BJ (cell line): ENCODE data around the gene CST4. TPM values are rescaled to one million over a fixed set of nuclear protein-coding genes. Genes with fewer than 3 reads are reported as not detected.

Source experiments
- CTCF ChIA-PET: fragments of 350-600 bp; formaldehyde crosslinking; extraction: SDS; loops from one replicate; lab custom pipeline; 2021; ENCODE audit warnings: antibody characterized with exemption, inconsistent platforms; lab: Yijun Ruan, JAX
- POLR2A ChIA-PET: fragments of 300-600 bp; sonication (Branson Sonifier 250); formaldehyde crosslinking; extraction: SDS; loops from one replicate; lab custom pipeline; 2021; ENCODE audit warnings: antibody characterized with exemption; lab: Charles Lee
- DNase-seq: peaks from one replicate; pipeline ENCODE4 v3.0.0-alpha.2; 2011; ENCODE audit warnings: low read depth
- H3K27me3 ChIP-seq: 2 replicates; pipeline ENCODE4 v1.6.0; 2011; ENCODE audit warnings: low read length; ENCODE audit not compliant: control insufficient read depth, insufficient read depth
- H3K36me3 ChIP-seq: 2 replicates; pipeline ENCODE4 v1.5.1; 2011; ENCODE audit warnings: low read length; ENCODE audit not compliant: control insufficient read depth, insufficient read depth
- H3K4me3 ChIP-seq: 2 replicates; pipeline ENCODE4 v1.5.1; 2011; ENCODE audit warnings: low read depth, mild to moderate bottlenecking, control low read depth, low read length
- polyA plus RNA-seq: library from polyadenylated mRNA; depleted of rRNA; stranded (reverse); fragments of >200 nt; gene quantifications from 2 replicates; pipeline ENCODE4 v1.2.3, GENCODE V29; 2011
- TF ChIP-seq, protein P1 (sequence below): IDR thresholded peaks from 2 replicates; pipeline ENCODE4 v1.5.1; 2011; ENCODE audit warnings: low read depth, mild to moderate bottlenecking, control low read depth, inconsistent platforms, low read length, moderate library complexity; ENCODE audit not compliant: insufficient read depth

The CST4 gene
- polyA plus RNA-seq, 1 experiment = not detected

DNA sequence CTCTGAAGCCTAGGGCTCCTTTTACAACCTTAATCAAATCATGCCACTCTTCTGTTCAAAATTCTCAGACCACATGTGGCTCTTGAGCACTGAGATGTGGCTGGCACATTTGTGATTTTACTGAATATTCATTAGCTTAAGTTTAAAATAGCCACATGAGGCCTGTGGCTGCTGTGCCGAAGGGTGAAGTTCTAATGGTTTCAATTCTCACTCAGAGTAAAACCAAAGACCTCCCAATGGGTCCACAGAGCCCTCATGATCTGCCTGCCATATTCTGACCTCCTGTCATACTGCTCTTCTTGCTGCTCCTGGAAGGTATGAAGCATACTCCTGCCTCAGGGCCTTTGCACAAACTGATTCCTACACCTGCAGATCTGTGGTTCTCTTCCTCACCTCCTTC is 43.3 kb downstream of the CST4 start:
- TF ChIP-seq, protein P1, sequence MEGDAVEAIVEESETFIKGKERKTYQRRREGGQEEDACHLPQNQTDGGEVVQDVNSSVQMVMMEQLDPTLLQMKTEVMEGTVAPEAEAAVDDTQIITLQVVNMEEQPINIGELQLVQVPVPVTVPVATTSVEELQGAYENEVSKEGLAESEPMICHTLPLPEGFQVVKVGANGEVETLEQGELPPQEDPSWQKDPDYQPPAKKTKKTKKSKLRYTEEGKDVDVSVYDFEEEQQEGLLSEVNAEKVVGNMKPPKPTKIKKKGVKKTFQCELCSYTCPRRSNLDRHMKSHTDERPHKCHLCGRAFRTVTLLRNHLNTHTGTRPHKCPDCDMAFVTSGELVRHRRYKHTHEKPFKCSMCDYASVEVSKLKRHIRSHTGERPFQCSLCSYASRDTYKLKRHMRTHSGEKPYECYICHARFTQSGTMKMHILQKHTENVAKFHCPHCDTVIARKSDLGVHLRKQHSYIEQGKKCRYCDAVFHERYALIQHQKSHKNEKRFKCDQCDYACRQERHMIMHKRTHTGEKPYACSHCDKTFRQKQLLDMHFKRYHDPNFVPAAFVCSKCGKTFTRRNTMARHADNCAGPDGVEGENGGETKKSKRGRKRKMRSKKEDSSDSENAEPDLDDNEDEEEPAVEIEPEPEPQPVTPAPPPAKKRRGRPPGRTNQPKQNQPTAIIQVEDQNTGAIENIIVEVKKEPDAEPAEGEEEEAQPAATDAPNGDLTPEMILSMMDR = no peak
- Histone ChIP-seq H3K27me3 (no peaks in the 10 kb centered on the region; the same call in 1 of the 2 replicates), H3K4me3 (no peak overlapping the region), H3K36me3 (no peaks in the 10 kb centered on the region)
- DNase-seq = no peak
- ChIA-PET POLR2A (no interaction called here), CTCF (no interaction called here)

GRCh38 chr20:23644164-23644563 is 44.7 kb downstream of the CST4 start:
- ChIA-PET CTCF (no interaction called here), POLR2A (no interaction called here)
- Histone ChIP-seq H3K36me3 (no peaks in the 10 kb centered on the region), H3K27me3 (no peaks in the 10 kb centered on the region; the same call in 1 of the 2 replicates), H3K4me3 (no peak overlapping the region)
- TF ChIP-seq, protein P1 = no peak
- no peak for DNase-seq

GRCh38 chr20:23643659-23644058 is 45.2 kb downstream of the CST4 start:
- Histone ChIP-seq H3K4me3 (no peak overlapping the region), H3K36me3 (no peaks in the 10 kb centered on the region), H3K27me3 (no peaks in the 10 kb centered on the region; the same call in 1 of the 2 replicates)
- CTCF ChIA-PET = no interaction called here
- no peak for DNase-seq
- TF ChIP-seq, protein P1 = no peak
- POLR2A ChIA-PET = no interaction called here

DNA sequence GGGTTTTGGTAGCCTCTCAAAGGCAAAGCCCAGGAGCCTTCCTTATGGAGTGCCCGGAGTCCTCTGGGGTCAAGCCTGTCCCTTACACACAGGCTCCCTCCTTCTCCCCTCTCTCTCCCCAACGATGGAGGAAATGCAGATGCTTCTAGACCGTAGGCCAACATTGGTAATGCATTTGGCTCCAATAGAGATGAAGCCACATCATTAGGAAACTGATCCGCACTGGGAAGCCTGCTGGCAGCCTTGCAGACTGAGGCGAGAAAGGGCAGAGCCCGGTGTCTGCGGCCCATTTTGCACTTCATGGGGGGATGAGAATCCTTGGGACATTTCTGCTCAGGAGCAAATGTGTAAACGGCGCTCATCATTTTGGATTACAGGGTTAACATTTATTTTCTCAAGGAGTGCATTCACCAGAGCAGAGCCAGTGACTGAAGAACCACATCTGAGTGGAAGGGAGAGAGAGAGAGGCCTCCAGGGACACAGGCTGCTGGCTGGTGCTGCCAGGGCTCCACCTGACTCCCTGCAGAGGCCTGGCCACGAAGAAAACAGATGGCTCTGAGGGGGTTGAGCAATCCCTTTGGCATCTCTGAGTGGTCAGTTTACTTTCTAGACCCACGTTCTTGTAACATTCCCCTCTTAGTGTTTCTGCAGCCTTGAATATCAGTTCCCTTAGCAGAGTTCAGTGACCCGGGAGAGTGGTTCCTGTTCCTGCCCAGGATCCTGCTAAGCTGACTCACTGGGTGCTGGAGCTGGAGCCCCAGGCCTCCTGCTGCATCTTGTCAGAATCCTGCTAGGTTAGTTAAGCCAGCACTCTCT is 46.7 kb downstream of the CST4 start:
- Histone ChIP-seq H3K36me3 (no peaks in the 10 kb centered on the region), H3K27me3 (no peaks in the 10 kb centered on the region), H3K4me3 (no peak overlapping the region)
- CTCF ChIA-PET = no interaction called here
- POLR2A ChIA-PET = no interaction called here
- TF ChIP-seq, protein P1 = no peak
- DNase-seq = peak; percentile 35

DNA sequence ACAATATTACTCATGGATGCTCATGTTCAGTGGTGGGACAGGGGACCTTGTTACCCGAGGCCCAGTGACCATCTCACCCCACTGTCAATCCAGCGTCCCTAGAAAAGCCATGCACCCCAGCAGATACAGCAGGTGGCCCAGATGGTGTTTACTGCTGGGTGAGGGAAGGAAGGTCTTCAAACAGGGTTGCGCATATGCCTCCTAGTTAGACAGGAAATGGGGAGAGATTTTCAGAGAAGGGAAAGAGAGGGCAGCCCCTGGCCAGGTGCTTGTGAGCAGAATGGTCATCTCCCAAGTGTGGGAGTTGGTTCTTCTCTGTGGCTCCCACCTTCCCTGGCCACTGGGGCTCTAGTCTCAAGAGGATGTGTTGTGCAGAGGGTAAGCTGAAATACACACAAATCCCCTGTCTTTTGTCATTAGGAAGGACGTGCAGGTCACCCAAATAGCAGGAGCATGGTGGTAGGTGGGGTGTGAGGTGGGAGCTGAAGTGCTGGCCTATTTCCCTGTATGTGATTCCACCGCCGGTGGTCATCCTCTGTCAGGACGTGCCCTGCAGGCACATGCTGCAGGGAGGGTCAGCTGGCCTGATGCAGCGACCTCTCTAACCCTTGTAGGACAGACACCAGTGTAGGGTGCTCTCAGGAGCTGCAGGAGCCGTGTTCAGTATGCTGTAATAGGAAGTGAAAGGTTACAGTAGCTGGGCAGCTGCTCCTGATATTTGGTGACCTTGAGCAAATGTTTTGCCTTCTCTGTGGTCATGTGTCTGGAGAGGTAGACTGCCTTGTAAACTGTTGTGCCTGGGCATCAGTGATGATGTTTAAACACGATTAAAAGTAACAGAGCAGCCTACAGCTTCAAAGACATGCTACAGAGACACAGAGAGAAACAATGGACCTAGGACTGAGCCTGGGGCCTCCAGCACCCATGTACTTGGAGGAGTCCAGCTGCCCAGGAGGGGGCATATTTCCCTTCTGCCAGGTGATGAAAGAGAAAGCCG is 47.9 kb downstream of the CST4 start:
- CTCF ChIA-PET = interaction anchor here (0.6 kb wide), 1 partner anchor 199 kb away, joined by 3 read pairs; no protein-coding TSS in a partner anchor
- TF ChIP-seq, protein P1 = no peak
- DNase-seq = no peak
- H3K4me3 ChIP-seq = no peak overlapping the region
- H3K27me3 ChIP-seq = no peaks in the 10 kb centered on the region
- POLR2A ChIA-PET = no interaction called here
- H3K36me3 ChIP-seq = no peaks in the 10 kb centered on the region
